Neural cell (in vitro differentiated cells): ENCODE data around the gene CPNE4.

ENCODE experiments used
- EZH2 ChIP-seq: fragments of 200-600, 300-800 bp; shearing (Covaris generic), sonication (generic); IDR thresholded peaks from 2 replicates; pipeline ENCODE4 v1.6.1; 2014; ENCODE audit warnings: antibody characterized with exemption, low read length, borderline replicate concordance, mild to moderate bottlenecking; ENCODE audit not compliant: insufficient read depth, poor library complexity, severe bottlenecking
- TF ChIP-seq, protein P1 (sequence below): fragments of 450-650 bp; IDR thresholded peaks from 2 replicates; pipeline ENCODE4 v1.5.1; 2014; ENCODE audit warnings: antibody characterized with exemption, mild to moderate bottlenecking, moderate library complexity; ENCODE audit not compliant: poor library complexity, severe bottlenecking

- TF ChIP-seq, protein P1, sequence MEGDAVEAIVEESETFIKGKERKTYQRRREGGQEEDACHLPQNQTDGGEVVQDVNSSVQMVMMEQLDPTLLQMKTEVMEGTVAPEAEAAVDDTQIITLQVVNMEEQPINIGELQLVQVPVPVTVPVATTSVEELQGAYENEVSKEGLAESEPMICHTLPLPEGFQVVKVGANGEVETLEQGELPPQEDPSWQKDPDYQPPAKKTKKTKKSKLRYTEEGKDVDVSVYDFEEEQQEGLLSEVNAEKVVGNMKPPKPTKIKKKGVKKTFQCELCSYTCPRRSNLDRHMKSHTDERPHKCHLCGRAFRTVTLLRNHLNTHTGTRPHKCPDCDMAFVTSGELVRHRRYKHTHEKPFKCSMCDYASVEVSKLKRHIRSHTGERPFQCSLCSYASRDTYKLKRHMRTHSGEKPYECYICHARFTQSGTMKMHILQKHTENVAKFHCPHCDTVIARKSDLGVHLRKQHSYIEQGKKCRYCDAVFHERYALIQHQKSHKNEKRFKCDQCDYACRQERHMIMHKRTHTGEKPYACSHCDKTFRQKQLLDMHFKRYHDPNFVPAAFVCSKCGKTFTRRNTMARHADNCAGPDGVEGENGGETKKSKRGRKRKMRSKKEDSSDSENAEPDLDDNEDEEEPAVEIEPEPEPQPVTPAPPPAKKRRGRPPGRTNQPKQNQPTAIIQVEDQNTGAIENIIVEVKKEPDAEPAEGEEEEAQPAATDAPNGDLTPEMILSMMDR, result no peak
- no peak for TF ChIP-seq EZH2
Observed at GRCh38 chr3:131804565-131805133, 230.2 kb downstream of the CPNE4 start.
